HCT116 (cell line): ENCODE measurements around the gene SYT4. TPM values are rescaled to one million over a fixed set of nuclear protein-coding genes. Genes with fewer than 3 reads are reported as not detected.

Source experiments
- ATAC-seq: fragments of 200-7000 bp; cut with Tn5 transposase; 2 replicates; pipeline ENCODE4 v1.9.1; 2020; ENCODE audit warnings: mild to moderate bottlenecking, moderate library complexity
- BruUV-seq: library from RNA; stranded (reverse); fragments of 400-500 nt; replicated peaks from 2 replicates; lab custom pipeline; 2021; lab: Mats Ljungman, UMichigan
- CTCF ChIA-PET: fragments of 300-600 bp; sonication (Branson Sonifier 250); formaldehyde crosslinking; loops from one replicate; lab custom pipeline; 2021; ENCODE audit warnings: antibody characterized with exemption; lab: Charles Lee
- POLR2A ChIA-PET: fragments of 300-600, 350-600 bp; sonication (Branson Sonifier 250); formaldehyde crosslinking; loops from one replicate; lab custom pipeline; 2021; ENCODE audit warnings: antibody characterized with exemption; lab: Charles Lee
- RAD21 ChIA-PET, 2 experiments: fragments of 300-600 bp; sonication (Branson Sonifier 250); formaldehyde crosslinking; loops; one replicate each; lab custom pipeline; 2023; ENCODE audit warnings: low total read pairs in 2 of 2; ENCODE audit not compliant: uncharacterized antibody in 2 of 2, unreplicated experiment in 2 of 2, low non-redundant PET in 1 of 2; lab: Charles Lee
- DNase-seq: peaks from one replicate; pipeline ENCODE4 v3.0.0-alpha.2; 2010; ENCODE audit warnings: low read depth, low spot score
- H2AFZ ChIP-seq: fragments of 200-600 bp; shearing (Covaris generic), sonication (generic); 2 replicates; pipeline ENCODE4 v1.6.1; 2017; ENCODE audit warnings: low read depth, mixed run types, mixed read lengths, antibody characterized with exemption, low read length; ENCODE audit not compliant: poor library complexity, severe bottlenecking
- H3K27ac ChIP-seq: 2 replicates; pipeline ENCODE4 v1.5.1; 2012; ENCODE audit warnings: low read depth, low read length
- H3K27me3 ChIP-seq: fragments of 200-600 bp; sonication (generic); 2 replicates; pipeline ENCODE4 v1.6.1; 2016; ENCODE audit warnings: mixed run types, low read length, mixed read lengths; ENCODE audit not compliant: insufficient read depth
- H3K36me3 ChIP-seq, 2 experiments: fragments of 200-500 bp in 1 of 2; fragments of 200-600 bp in 1 of 2; sonication (Bioruptor generic) in 1 of 2; sonication (generic) in 1 of 2; 2 replicates each; pipeline versions ENCODE4 v1.5.1 to v1.6.1; 2014 to 2016; ENCODE audit warnings: low read length in 2 of 2, inconsistent platforms in 1 of 2, mixed read lengths in 1 of 2, mixed run types in 1 of 2; ENCODE audit not compliant: insufficient read depth in 2 of 2, control insufficient read depth in 1 of 2
- H3K4me1 ChIP-seq, 2 experiments: fragments of 200-600 bp in 1 of 2; sonication (generic) in 1 of 2; 2 replicates each; pipeline versions ENCODE4 v1.5.1 to v1.6.1; 2012 to 2017; ENCODE audit warnings: low read length in 2 of 2, inconsistent platforms in 1 of 2, mild to moderate bottlenecking in 1 of 2, mixed read lengths in 1 of 2, mixed run types in 1 of 2, moderate library complexity in 1 of 2; ENCODE audit not compliant: insufficient read depth in 2 of 2, control insufficient read depth in 1 of 2
- H3K4me2 ChIP-seq: fragments of 200-600 bp; sonication (generic); 2 replicates; pipeline ENCODE4 v1.6.1; 2017; ENCODE audit warnings: mixed run types, low read length, mixed read lengths
- H3K4me3 ChIP-seq, 2 experiments: fragments of 200-600 bp in 1 of 2; sonication (generic) in 1 of 2; replicated peaks in 1 of 2; 2 replicates each; pipeline ENCODE4 v1.5.1; 2011 to 2016; ENCODE audit warnings: low read length in 2 of 2, control low read depth in 1 of 2, low read depth in 1 of 2, mild to moderate bottlenecking in 1 of 2, mixed read lengths in 1 of 2, mixed run types in 1 of 2
- H3K79me2 ChIP-seq: fragments of 200-600 bp; sonication (generic); 2 replicates; pipeline ENCODE4 v1.6.1; 2017; ENCODE audit warnings: mild to moderate bottlenecking, mixed run types, low read length, moderate library complexity, mixed read lengths; ENCODE audit not compliant: insufficient read depth
- H3K9ac ChIP-seq: fragments of 200-600 bp; sonication (generic); 2 replicates; pipeline ENCODE4 v1.6.1; 2016; ENCODE audit warnings: low read length, mixed read lengths
- H3K9me2 ChIP-seq: fragments of 200-600 bp; sonication (generic), shearing (Covaris generic); 2 replicates; pipeline ENCODE4 v1.6.1; 2017; ENCODE audit warnings: mixed run types, mild to moderate bottlenecking, moderate library complexity; ENCODE audit not compliant: insufficient read depth
- H3K9me3 ChIP-seq, 2 experiments: fragments of 200-500 bp in 1 of 2; fragments of 200-600 bp in 1 of 2; sonication (Bioruptor generic) in 1 of 2; sonication (generic) in 1 of 2; 2 replicates each; pipeline ENCODE4 v1.6.1; 2014 to 2017; ENCODE audit warnings: low read length in 2 of 2, mixed read lengths in 2 of 2, inconsistent platforms in 1 of 2, low read depth in 1 of 2, mild to moderate bottlenecking in 1 of 2, mixed run types in 1 of 2, moderate library complexity in 1 of 2; ENCODE audit not compliant: control insufficient read depth in 1 of 2, insufficient read depth in 1 of 2
- H4K20me1 ChIP-seq: fragments of 200-600 bp; sonication (generic), shearing (Covaris generic); 2 replicates; pipeline ENCODE4 v1.6.1; 2017; ENCODE audit warnings: mixed run types, mild to moderate bottlenecking, moderate library complexity; ENCODE audit not compliant: insufficient read depth
- ATF3 ChIP-seq: IDR thresholded peaks from 2 replicates; pipeline ENCODE4 v1.6.1; 2012
- CEBPB ChIP-seq: IDR thresholded peaks from 2 replicates; pipeline ENCODE4 v1.6.1; 2012; ENCODE audit warnings: low read depth
- CTCF ChIP-seq, 3 experiments: fragments of 200-600 bp in 1 of 3; sonication (generic) in 1 of 3; IDR thresholded peaks in 2 of 3; conservative IDR thresholded peaks in 1 of 3; 2 replicates each; pipeline ENCODE4 v1.5.1; 2012 to 2017; ENCODE audit warnings: low read depth in 2 of 3, low read length in 2 of 3, antibody characterized with exemption in 1 of 3, borderline replicate concordance in 1 of 3, control low read depth in 1 of 3, mild to moderate bottlenecking in 1 of 3, mixed read lengths in 1 of 3, mixed run types in 1 of 3, moderate library complexity in 1 of 3; ENCODE audit not compliant: insufficient read depth in 1 of 3
- EGR1 ChIP-seq: IDR thresholded peaks from 2 replicates; pipeline ENCODE4 v1.6.1; 2012; ENCODE audit warnings: low read depth
- ELF1 ChIP-seq: IDR thresholded peaks from 2 replicates; pipeline ENCODE4 v1.6.1; 2012; ENCODE audit warnings: low read depth, borderline replicate concordance
- EZH2 ChIP-seq: fragments of 200-600 bp; sonication (generic); IDR thresholded peaks from 2 replicates; pipeline ENCODE4 v1.6.1; 2017; ENCODE audit warnings: antibody characterized with exemption, mixed run types
- EZH2phosphoT487 ChIP-seq: fragments of 200-600 bp; IDR thresholded peaks from 2 replicates; pipeline ENCODE4 v1.6.1; 2018; ENCODE audit warnings: antibody characterized with exemption, borderline replicate concordance
- FOSL1 ChIP-seq: IDR thresholded peaks from 2 replicates; pipeline ENCODE4 v1.6.1; 2012; ENCODE audit warnings: low read depth
- JUND ChIP-seq: IDR thresholded peaks from 2 replicates; pipeline ENCODE4 v1.6.1; 2012
- MAX ChIP-seq: IDR thresholded peaks from 2 replicates; pipeline ENCODE4 v1.6.1; 2012
- POLR2A ChIP-seq: IDR thresholded peaks from 2 replicates; pipeline ENCODE4 v1.7.0; 2011; ENCODE audit warnings: borderline replicate concordance; ENCODE audit not compliant: insufficient read depth, insufficient read length; ENCODE audit errors: extremely low read depth
- POLR2AphosphoS5 ChIP-seq: IDR thresholded peaks from 2 replicates; pipeline ENCODE4 v1.6.1; 2011; ENCODE audit warnings: mild to moderate bottlenecking, low read depth, low read length, moderate library complexity
- RAD21 ChIP-seq: IDR thresholded peaks from 2 replicates; pipeline ENCODE4 v1.6.1; 2012; ENCODE audit warnings: low read depth, mild to moderate bottlenecking
- REST ChIP-seq: IDR thresholded peaks from 2 replicates; pipeline ENCODE4 v1.6.1; 2012; ENCODE audit warnings: low read depth
- SRF ChIP-seq: IDR thresholded peaks from 2 replicates; pipeline ENCODE4 v1.6.1; 2012; ENCODE audit warnings: low read depth
- TCF7L2 ChIP-seq: IDR thresholded peaks from 2 replicates; pipeline ENCODE4 v1.7.0; 2011; ENCODE audit warnings: borderline replicate concordance, inconsistent platforms; ENCODE audit not compliant: insufficient read depth, insufficient read length; ENCODE audit errors: extremely low read depth
- YY1 ChIP-seq: IDR thresholded peaks from 2 replicates; pipeline ENCODE4 v1.6.1; 2011; ENCODE audit warnings: low read length, low read depth, moderate library complexity, mild to moderate bottlenecking; ENCODE audit not compliant: insufficient replicate concordance; ENCODE audit errors: extremely low read depth
- ZBTB33 ChIP-seq: IDR thresholded peaks from 2 replicates; pipeline ENCODE4 v1.6.1; 2011; ENCODE audit warnings: mild to moderate bottlenecking, low read length, moderate library complexity; ENCODE audit not compliant: insufficient replicate concordance; ENCODE audit errors: extremely low read depth
- ZNF274 ChIP-seq: fragments of 200-500 bp; sonication (Bioruptor generic); IDR thresholded peaks from 2 replicates; pipeline ENCODE4 v1.6.1; 2014; ENCODE audit warnings: mild to moderate bottlenecking, low read depth, low read length, inconsistent platforms
- intact Hi-C: fragments of 100-400 bp; cut with micrococcal nuclease; formaldehyde crosslinking; loops from 2 replicates; pipeline ENCODE4 v1.10.0; 2022
- total RNA-seq: library from RNA; stranded (reverse); gene quantifications from one replicate; pipeline ENCODE4 v1.2.1, GENCODE V29; 2021; ENCODE audit not compliant: unreplicated experiment

Gene SYT4
- total RNA-seq, 1 experiment from 2014 or later: not detected

GRCh38 chr18:43248610-43249249 is 28.6 kb downstream of the SYT4 start:
- Histone ChIP-seq H3K4me3 (no peak overlapping the region), H4K20me1 (no peaks in the 10 kb centered on the region), H3K9me3 (peaks cover 3 to 22% of the 10 kb centered on the region in 2 experiments; a peak in 2 of 4 replicates), H3K27ac (no peak overlapping the region), H3K36me3 (no peaks in the 10 kb centered on the region), H2AFZ (no peak overlapping the region), H3K4me1 (no peaks in the 10 kb centered on the region), H3K9ac (no peak overlapping the region), H3K79me2 (no peaks in the 10 kb centered on the region)
- BruUV-seq: no TSS peak
- no peak for DNase-seq
- ChIA-PET CTCF (no interaction called here), RAD21 (no interaction called here)
- intact Hi-C loops: no loop called here
- TF ChIP-seq JUND (no peak), FOSL1 (no peak), CTCF (IDR thresholded peaks at IDR 0.05 in 2 of 3, conservative IDR thresholded peaks at IDR 0.05 in 1 of 3; ENCODE audit: borderline replicate concordance in 1 of 3, insufficient read depth in 1 of 3, low read depth in 2 of 3, low read length in 2 of 3) (no peak), TCF7L2 (no peak), REST (no peak), EGR1 (no peak), ELF1 (no peak), SRF (no peak), RAD21 (no peak), EZH2phosphoT487 (no peak), MAX (no peak), YY1 (no peak), EZH2 (no peak), CEBPB (no peak), ZNF274 (no peak), POLR2A (no peak), ATF3 (no peak), ZBTB33 (no peak), POLR2AphosphoS5 (no peak)
- TF ChIP-seq, all 23 proteins: peak for 0
- ATAC-seq: no peak
- Histone ChIP-seq H3K4me2 (no peak overlapping the region), H3K27me3 (no peaks in the 10 kb centered on the region), H3K9me2 (no peaks in the 10 kb centered on the region)
- POLR2A ChIA-PET: no interaction called here
